GM12891 (cell line): Measurements from ENCODE around the gene TMEM117.

Source experiments
- PAX5 ChIP-seq: IDR thresholded peaks from 2 replicates; pipeline ENCODE4 v1.6.1; 2011; ENCODE audit warnings: low read length, moderate library complexity, mild to moderate bottlenecking; ENCODE audit not compliant: insufficient read depth, severe bottlenecking
- POLR2A ChIP-seq: IDR thresholded peaks from 2 replicates; pipeline ENCODE4 v1.6.1; 2011; ENCODE audit warnings: low read depth, low read length, control low read depth
- SPI1 ChIP-seq: IDR thresholded peaks from 2 replicates; pipeline ENCODE4 v1.6.1; 2011; ENCODE audit warnings: low read depth, low read length, control low read depth
- TAF1 ChIP-seq: IDR thresholded peaks from 2 replicates; pipeline ENCODE4 v1.6.1; 2011; ENCODE audit warnings: low read depth, low read length, control low read depth

DNA sequence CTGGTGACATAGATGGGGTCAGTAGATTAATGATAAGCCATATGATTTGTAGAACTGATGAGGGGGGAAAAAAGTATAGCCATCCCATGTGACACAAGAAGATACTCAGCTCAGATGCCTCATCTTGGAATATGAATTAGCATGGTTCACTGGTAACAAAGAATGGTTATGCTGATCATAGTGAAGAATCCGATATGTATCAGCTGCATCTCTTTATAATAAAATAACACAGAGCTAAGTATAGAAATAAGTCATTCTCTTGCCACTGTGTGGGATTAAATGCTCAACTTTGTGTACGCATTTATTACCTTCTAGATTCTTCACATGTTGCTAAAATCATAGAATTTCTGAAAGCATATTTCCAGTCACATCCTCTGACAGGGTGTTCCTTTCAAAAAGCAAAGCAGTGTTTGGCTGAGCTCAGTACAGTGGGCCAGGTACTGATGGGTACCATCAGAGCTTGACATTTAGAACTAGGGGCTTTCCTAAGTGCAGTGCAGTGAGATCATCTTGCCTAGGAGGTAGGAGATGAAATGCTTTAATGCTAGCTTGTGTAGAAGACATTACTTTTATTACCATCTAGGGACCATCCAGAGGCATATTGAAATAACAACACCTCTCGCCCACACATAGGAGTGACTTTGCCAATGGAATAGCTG is 256.2 kb downstream of the TMEM117 start:
- TF ChIP-seq POLR2A (no peak), SPI1 (no peak), PAX5 (no peak), TAF1 (no peak)
